ENCODE measurements around the gene TCERG1.

The TCERG1 gene

GRCh38 chr5:146533260-146533857, 86.2 kb downstream of the TCERG1 start:
- Histone ChIP-seq H4K91ac (ENCODE audit: low read length) (no peak overlapping the region), H3K4me1 (ENCODE audit: control insufficient read depth, insufficient read depth, low read depth, low read length) (no peaks in the 10 kb centered on the region), H3K36me3 (ENCODE audit: control insufficient read depth in 1 of 2, insufficient read depth in 2 of 2, low read depth in 1 of 2, low read length in 2 of 2) (no peaks in the 10 kb centered on the region), H4K8ac (ENCODE audit: low read length) (no peak overlapping the region), H3K4me3 (ENCODE audit: insufficient read depth in 1 of 2, low read depth in 1 of 2, low read length in 2 of 2) (no peak overlapping the region), H3K4me2 (ENCODE audit: low read length, poor library complexity, severe bottlenecking) (no peak overlapping the region), H3K9me3 (ENCODE audit: control insufficient read depth, low read length) (no peaks in the 10 kb centered on the region), H2BK120ac (ENCODE audit: low read depth, low read length) (no peak overlapping the region), H3K23ac (ENCODE audit: low read length in 2 of 2) (no peak overlapping the region), H3K79me1 (replicated peaks; ENCODE audit: low read length, poor library complexity, severe bottlenecking) (no peaks in the 10 kb centered on the region), H3K27me3 (ENCODE audit: control insufficient read depth in 1 of 2, insufficient read depth in 1 of 2, low read length in 2 of 2) (no peaks in the 10 kb centered on the region), H2AK5ac (ENCODE audit: low read length, severe bottlenecking) (no peak overlapping the region), H3K14ac (ENCODE audit: low read length in 2 of 2) (no peak overlapping the region), H2BK15ac (ENCODE audit: low read depth, poor library complexity, severe bottlenecking) (no peak overlapping the region), H3K4ac (ENCODE audit: low read depth in 1 of 2, low read length in 2 of 2) (no peak overlapping the region), H2AFZ (ENCODE audit: low read depth, low read length) (no peak overlapping the region), H2BK5ac (ENCODE audit: low read depth, low read length, poor library complexity, severe bottlenecking) (no peak overlapping the region), H2BK12ac (ENCODE audit: low read length in 2 of 2) (no peak overlapping the region), H3K9ac (ENCODE audit: low read length) (no peak overlapping the region), H3K18ac (ENCODE audit: low read depth in 1 of 2, low read length in 2 of 2) (no peak overlapping the region), H3K27ac (ENCODE audit: low read length, poor library complexity, severe bottlenecking) (no peak overlapping the region)
- 7% methylated on average over 3 of the region's 7 CpGs for WGBS
- peak; percentile 69 for DNase-seq

GRCh38 chr5:146533882-146534281, 86.7 kb downstream of the TCERG1 start:
- H3K9ac ChIP-seq (ENCODE audit: low read length): no peak overlapping the region
- H2BK5ac ChIP-seq (ENCODE audit: low read depth, low read length, poor library complexity, severe bottlenecking): no peak overlapping the region
- H2BK15ac ChIP-seq (ENCODE audit: low read depth, poor library complexity, severe bottlenecking): no peak overlapping the region
- H3K36me3 ChIP-seq (ENCODE audit: control insufficient read depth in 1 of 2, insufficient read depth in 2 of 2, low read depth in 1 of 2, low read length in 2 of 2): no peaks in the 10 kb centered on the region
- H3K23ac ChIP-seq (ENCODE audit: low read length in 2 of 2): no peak overlapping the region
- no CpG with 5 or more reads among the region's 1 CpG for WGBS
- no peak for DNase-seq
- no peak overlapping the region for H3K14ac ChIP-seq (ENCODE audit: low read length in 2 of 2)
- H4K8ac ChIP-seq (ENCODE audit: low read length): no peak overlapping the region
- H3K18ac ChIP-seq (ENCODE audit: low read depth in 1 of 2, low read length in 2 of 2): no peak overlapping the region
- no peak overlapping the region for H4K91ac ChIP-seq (ENCODE audit: low read length)
- H3K4me1 ChIP-seq (ENCODE audit: control insufficient read depth, insufficient read depth, low read depth, low read length): no peaks in the 10 kb centered on the region
- H3K27me3 ChIP-seq (ENCODE audit: control insufficient read depth in 1 of 2, insufficient read depth in 1 of 2, low read length in 2 of 2): no peaks in the 10 kb centered on the region
- no peak overlapping the region for H3K4me3 ChIP-seq (ENCODE audit: insufficient read depth in 1 of 2, low read depth in 1 of 2, low read length in 2 of 2)
- H3K9me3 ChIP-seq (ENCODE audit: control insufficient read depth, low read length): no peaks in the 10 kb centered on the region
- H3K79me1 ChIP-seq (replicated peaks; ENCODE audit: low read length, poor library complexity, severe bottlenecking): no peaks in the 10 kb centered on the region
- H2AK5ac ChIP-seq (ENCODE audit: low read length, severe bottlenecking): no peak overlapping the region
- no peak overlapping the region for H3K27ac ChIP-seq (ENCODE audit: low read length, poor library complexity, severe bottlenecking)
- no peak overlapping the region for H2BK12ac ChIP-seq (ENCODE audit: low read length in 2 of 2)
- no peak overlapping the region for H2AFZ ChIP-seq (ENCODE audit: low read depth, low read length)
- no peak overlapping the region for H2BK120ac ChIP-seq (ENCODE audit: low read depth, low read length)
- H3K4me2 ChIP-seq (ENCODE audit: low read length, poor library complexity, severe bottlenecking): no peak overlapping the region
- no peak overlapping the region for H3K4ac ChIP-seq (ENCODE audit: low read depth in 1 of 2, low read length in 2 of 2)

GRCh38 chr5:146538432-146538831, 91.3 kb downstream of the TCERG1 start:
- Histone ChIP-seq H3K4me1 (ENCODE audit: control insufficient read depth, insufficient read depth, low read depth, low read length) (no peaks in the 10 kb centered on the region), H4K8ac (ENCODE audit: low read length) (no peak overlapping the region), H3K36me3 (ENCODE audit: control insufficient read depth in 1 of 2, insufficient read depth in 2 of 2, low read depth in 1 of 2, low read length in 2 of 2) (no peaks in the 10 kb centered on the region), H2BK120ac (ENCODE audit: low read depth, low read length) (no peak overlapping the region), H3K9ac (ENCODE audit: low read length) (no peak overlapping the region), H3K79me1 (replicated peaks; ENCODE audit: low read length, poor library complexity, severe bottlenecking) (no peaks in the 10 kb centered on the region), H3K4ac (ENCODE audit: low read depth in 1 of 2, low read length in 2 of 2) (no peak overlapping the region), H3K27ac (ENCODE audit: low read length, poor library complexity, severe bottlenecking) (no peak overlapping the region), H3K23ac (ENCODE audit: low read length in 2 of 2) (no peak overlapping the region), H2AFZ (ENCODE audit: low read depth, low read length) (no peak overlapping the region), H2BK5ac (ENCODE audit: low read depth, low read length, poor library complexity, severe bottlenecking) (no peak overlapping the region), H4K91ac (ENCODE audit: low read length) (no peak overlapping the region), H3K18ac (ENCODE audit: low read depth in 1 of 2, low read length in 2 of 2) (no peak overlapping the region), H2BK15ac (ENCODE audit: low read depth, poor library complexity, severe bottlenecking) (no peak overlapping the region), H3K14ac (ENCODE audit: low read length in 2 of 2) (no peak overlapping the region), H2BK12ac (ENCODE audit: low read length in 2 of 2) (no peak overlapping the region), H3K4me2 (ENCODE audit: low read length, poor library complexity, severe bottlenecking) (no peak overlapping the region), H2AK5ac (ENCODE audit: low read length, severe bottlenecking) (no peak overlapping the region), H3K4me3 (ENCODE audit: insufficient read depth in 1 of 2, low read depth in 1 of 2, low read length in 2 of 2) (no peak overlapping the region), H3K27me3 (ENCODE audit: control insufficient read depth in 1 of 2, insufficient read depth in 1 of 2, low read length in 2 of 2) (no peaks in the 10 kb centered on the region), H3K9me3 (ENCODE audit: control insufficient read depth, low read length) (no peaks in the 10 kb centered on the region)
- no peak for DNase-seq
- 100% methylated on average over 2 of the region's 3 CpGs for WGBS

- H4K8ac ChIP-seq (ENCODE audit: low read length): no peak overlapping the region
Measured at GRCh38 chr5:146539973-146540372, 92.8 kb downstream of the TCERG1 start.

More at GRCh38 chr5:146539973-146540372, 92.8 kb downstream of the TCERG1 start:
- Histone ChIP-seq H3K14ac (ENCODE audit: low read length in 2 of 2) (no peak overlapping the region), H3K18ac (ENCODE audit: low read depth in 1 of 2, low read length in 2 of 2) (no peak overlapping the region), H3K4me3 (ENCODE audit: insufficient read depth in 1 of 2, low read depth in 1 of 2, low read length in 2 of 2) (no peak overlapping the region), H3K4me1 (ENCODE audit: control insufficient read depth, insufficient read depth, low read depth, low read length) (no peaks in the 10 kb centered on the region), H2BK12ac (ENCODE audit: low read length in 2 of 2) (no peak overlapping the region), H3K4me2 (ENCODE audit: low read length, poor library complexity, severe bottlenecking) (no peak overlapping the region), H3K79me1 (replicated peaks; ENCODE audit: low read length, poor library complexity, severe bottlenecking) (no peaks in the 10 kb centered on the region), H3K23ac (ENCODE audit: low read length in 2 of 2) (no peak overlapping the region), H2BK120ac (ENCODE audit: low read depth, low read length) (no peak overlapping the region), H4K91ac (ENCODE audit: low read length) (no peak overlapping the region), H3K4ac (ENCODE audit: low read depth in 1 of 2, low read length in 2 of 2) (no peak overlapping the region), H2BK5ac (ENCODE audit: low read depth, low read length, poor library complexity, severe bottlenecking) (no peak overlapping the region), H3K36me3 (ENCODE audit: control insufficient read depth in 1 of 2, insufficient read depth in 2 of 2, low read depth in 1 of 2, low read length in 2 of 2) (no peaks in the 10 kb centered on the region), H2BK15ac (ENCODE audit: low read depth, poor library complexity, severe bottlenecking) (no peak overlapping the region), H2AK5ac (ENCODE audit: low read length, severe bottlenecking) (no peak overlapping the region), H3K9me3 (ENCODE audit: control insufficient read depth, low read length) (no peaks in the 10 kb centered on the region), H3K27me3 (ENCODE audit: control insufficient read depth in 1 of 2, insufficient read depth in 1 of 2, low read length in 2 of 2) (no peaks in the 10 kb centered on the region), H3K27ac (ENCODE audit: low read length, poor library complexity, severe bottlenecking) (no peak overlapping the region), H2AFZ (ENCODE audit: low read depth, low read length) (no peak overlapping the region), H3K9ac (ENCODE audit: low read length) (no peak overlapping the region)
- no peak for DNase-seq
- 96% methylated on average over 3 of the region's 4 CpGs for WGBS

Measured in mesenchymal stem cell (in vitro differentiated cells and primary cell).